ENCODE measurements around the gene SMIM35. TPM values are rescaled to one million over a fixed set of nuclear protein-coding genes. Genes with fewer than 3 reads are reported as not detected.
"Not testable (repeated sequence)": the region's sequence is repeated elsewhere in the genome, so short reads cannot be mapped to it uniquely, and the experiment has no call there.

SMIM35 gene
- polyA plus RNA-seq, 3 donors: 0.01 TPM; not detected in 2

DNA sequence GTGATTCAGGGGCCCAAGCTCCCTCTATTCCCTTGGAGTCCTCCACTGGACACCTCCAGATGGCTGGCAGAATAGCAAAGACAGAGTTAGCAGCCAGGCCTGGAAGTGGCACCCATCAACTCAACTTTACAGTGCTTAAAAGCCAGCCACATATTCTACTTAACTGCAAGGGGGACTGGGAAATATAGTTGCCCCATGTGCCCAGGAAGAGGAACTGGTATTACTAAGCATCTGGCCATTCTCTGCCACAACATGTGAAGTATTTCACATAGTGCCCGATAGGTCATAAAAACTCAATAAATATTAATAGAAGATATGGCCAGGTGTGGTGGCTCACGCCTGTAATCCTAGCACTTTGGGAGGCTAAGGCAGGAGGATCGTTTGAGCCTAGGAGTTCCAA lies 106.0 kb downstream of the SMIM35 start:
- WGBS, 3 donors: 60 to 77% (median 71%) methylated on average over 3 of the region's 3 CpGs
- no peak overlapping the region for H3K27ac ChIP-seq (ENCODE audit: low read depth, low read length)

DNA sequence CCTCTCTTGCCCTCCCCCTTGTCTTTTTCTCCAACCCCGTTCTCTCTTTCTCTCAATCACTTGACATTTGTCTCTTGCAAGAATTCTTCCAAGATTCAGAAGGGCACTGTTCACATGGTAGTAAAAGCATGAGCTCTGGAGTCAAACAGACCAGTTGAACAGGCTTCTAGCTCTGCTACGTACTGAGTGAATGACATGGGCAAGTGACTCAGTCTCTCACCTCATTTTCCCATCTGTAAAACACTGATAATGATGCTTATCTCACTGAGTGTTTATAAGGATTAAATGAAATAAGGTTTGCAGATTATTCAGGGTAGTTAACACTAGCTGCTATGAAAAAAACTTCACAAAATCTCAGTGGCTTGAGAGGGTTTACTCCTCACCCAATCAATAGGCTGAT lies 106.5 kb downstream of the SMIM35 start:
- WGBS, 3 donors: 18 to 41% (median 23%) methylated on average over 2 of the region's 2 CpGs
- H3K27ac ChIP-seq (ENCODE audit: low read depth, low read length): no peak overlapping the region

DNA sequence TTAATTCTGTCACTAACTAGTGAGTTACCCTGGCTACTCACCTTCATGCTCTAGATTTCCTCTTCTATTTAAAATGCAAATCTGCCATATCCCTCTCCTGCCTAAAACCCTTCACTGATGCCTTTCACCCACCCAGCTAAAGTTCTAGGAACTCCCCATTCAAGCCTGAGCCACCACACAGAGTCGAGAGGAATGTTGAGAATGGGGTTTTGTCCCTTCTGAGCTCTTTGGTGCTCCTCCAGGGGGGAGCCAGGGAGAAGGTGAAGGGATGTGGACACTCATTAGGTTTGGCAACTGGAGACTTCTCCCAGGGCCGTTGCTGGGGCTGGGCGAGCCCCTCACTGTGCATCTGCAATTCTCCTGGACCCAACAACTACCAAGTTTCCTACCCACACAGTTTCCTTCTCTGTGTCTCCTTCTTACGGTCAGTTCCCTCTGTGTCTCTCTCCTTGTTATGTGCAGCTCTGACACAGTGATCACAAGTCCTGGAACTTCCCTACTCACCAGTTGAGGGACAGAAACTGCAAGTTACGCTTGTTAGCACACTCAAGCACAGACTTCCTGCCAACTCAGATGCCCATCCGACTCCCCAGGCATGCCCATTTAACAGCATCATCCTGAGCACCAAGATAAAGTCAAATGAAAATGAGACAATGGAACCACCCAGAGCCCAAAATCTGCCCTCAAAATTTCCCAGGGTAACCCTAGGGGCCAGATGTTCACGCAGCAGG lies 107.1 kb downstream of the SMIM35 start:
- 44 to 79% (median 62%) methylated on average over 7 of the region's 7 CpGs for WGBS, 3 donors
- H3K27ac ChIP-seq (ENCODE audit: low read depth, low read length): no peak overlapping the region

DNA sequence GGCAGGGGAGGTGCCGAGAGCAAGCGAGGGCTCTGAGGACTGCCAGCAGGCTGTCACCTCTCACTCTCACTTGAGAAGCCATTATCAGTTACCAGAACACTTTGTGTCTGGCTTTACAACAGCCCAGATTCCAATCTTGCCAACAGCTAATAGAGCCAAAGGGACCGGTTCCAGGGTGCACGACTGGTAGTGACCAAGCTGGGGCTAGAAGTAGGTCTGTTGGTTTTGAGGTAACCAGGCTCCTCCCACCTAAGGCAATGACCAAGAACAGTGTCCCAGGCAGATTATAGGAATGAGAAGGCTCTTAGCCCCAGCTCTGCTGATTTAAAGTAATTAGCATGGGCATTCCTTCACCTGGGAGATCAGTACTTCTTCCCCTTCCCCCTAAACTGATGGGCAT lies 107.8 kb downstream of the SMIM35 start:
- WGBS, 3 donors: 77 to 89% (median 85%) methylated on average over 4 of the region's 4 CpGs
- H3K27ac ChIP-seq (ENCODE audit: low read depth, low read length): no peak overlapping the region

DNA sequence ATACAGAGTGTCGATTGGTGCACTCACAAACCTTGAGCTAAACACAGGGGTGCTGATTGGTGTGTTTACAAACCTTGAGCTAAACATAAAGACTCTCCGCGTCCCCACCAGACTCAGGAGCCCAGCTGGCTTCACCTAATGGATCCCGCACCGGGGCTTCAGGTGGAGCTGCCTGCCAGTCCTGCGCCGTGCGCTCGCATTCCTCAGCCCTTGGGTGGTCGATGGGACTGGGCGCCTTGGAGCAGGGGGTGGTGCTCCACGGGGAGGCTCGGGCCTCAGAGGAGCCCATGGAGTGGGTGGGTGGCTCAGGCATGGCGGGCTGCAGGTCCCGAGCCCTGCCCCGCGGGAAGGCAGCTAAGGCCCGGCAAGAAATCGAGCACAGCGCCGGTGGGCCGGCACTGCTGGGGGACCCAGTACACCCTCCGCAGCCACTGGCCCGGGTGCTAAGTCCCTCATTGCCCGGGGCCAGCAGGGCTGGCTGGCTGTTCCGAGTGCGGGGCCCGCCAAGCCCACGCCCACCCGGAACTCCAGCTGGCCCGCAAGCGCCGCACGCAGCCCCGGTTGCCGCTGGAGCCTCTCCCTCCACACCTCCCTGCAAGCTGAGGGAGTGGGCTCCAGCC lies 108.4 kb downstream of the SMIM35 start:
- not testable (repeated sequence) for H3K27ac ChIP-seq (ENCODE audit: low read depth, low read length)
- 90 to 98% (median 96%) methylated on average over 18 to 29 of the region's 36 CpGs for WGBS, 3 donors

DNA sequence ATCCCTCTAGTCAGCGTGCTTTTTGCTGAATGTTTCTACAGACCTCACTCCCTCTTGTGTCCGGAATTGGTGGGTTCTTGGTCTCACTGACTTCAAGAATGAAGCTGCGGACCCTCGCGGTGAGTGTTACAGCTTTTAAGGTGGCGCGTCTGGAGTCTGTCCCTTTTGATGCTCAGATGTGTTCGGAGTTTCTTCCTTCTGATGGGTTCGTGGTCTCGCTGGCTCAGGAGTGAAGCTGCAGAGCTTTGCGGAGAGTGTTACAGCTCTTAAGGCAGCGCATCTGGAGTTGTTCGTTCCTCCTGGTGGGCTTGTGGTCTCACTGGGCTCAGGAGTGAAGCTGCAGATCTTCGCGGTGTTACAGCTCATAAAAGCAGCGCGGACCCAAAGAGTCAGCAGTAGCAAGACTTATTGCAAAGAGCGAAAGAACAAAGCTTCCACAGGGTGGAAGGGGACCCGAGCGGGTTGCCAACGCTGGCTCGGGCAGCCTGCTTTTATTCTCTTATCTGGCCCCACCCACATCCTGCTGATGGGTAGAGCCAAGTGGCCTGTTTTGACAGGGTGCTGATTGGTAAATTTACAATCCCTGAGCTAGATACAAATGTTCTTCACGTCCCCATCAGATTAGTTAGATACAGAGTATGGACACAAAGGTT lies 109.0 kb downstream of the SMIM35 start:
- 80 to 86% (median 81%) methylated on average over 23 of the region's 23 CpGs for WGBS, 3 donors
- not testable (repeated sequence) for H3K27ac ChIP-seq (ENCODE audit: low read depth, low read length)

DNA sequence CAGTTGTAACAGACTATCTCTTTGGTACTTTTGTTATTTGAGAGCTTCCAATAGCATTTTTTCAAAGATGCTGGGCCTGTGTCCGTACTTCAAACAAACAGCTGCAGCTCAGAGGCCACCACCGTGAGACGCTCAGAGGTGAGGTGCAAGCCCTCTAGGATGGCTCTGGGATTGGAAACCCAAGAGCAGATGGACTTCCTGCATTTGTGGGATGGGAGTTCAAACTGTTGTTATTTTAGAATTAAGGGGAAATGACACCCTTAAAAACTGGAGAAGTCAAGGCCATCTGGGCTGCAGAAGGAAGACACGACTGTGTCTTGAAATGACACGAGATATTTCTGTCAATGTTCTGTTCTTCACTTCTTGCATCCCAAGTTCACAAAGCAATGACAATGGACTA lies 109.7 kb downstream of the SMIM35 start:
- 53 to 83% (median 54%) methylated on average over 5 of the region's 5 CpGs for WGBS, 3 donors
- no peak overlapping the region for H3K27ac ChIP-seq (ENCODE audit: low read depth, low read length)

DNA sequence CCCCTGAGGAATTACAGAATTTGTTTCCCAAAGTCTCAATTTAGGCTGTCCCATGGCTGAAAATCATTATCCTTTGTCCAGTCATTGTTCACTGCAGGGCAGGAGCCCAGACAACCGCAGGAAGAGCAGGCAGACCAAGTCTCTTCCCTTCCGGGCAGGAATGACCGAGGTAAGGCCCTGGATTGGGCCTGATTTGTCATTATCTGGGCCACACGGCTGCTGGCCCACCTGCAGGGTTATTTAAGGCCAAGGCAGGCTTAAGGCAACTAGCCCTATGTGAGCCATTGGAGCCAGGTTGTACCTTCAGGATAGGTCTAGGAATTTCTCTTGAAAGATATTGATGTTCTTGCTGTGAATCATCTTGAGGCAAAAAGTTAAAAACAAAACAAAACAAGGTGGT lies 110.3 kb downstream of the SMIM35 start:
- 75 to 86% (median 77%) methylated on average over 4 of the region's 4 CpGs for WGBS, 3 donors
- H3K27ac ChIP-seq (ENCODE audit: low read depth, low read length): no peak overlapping the region

DNA sequence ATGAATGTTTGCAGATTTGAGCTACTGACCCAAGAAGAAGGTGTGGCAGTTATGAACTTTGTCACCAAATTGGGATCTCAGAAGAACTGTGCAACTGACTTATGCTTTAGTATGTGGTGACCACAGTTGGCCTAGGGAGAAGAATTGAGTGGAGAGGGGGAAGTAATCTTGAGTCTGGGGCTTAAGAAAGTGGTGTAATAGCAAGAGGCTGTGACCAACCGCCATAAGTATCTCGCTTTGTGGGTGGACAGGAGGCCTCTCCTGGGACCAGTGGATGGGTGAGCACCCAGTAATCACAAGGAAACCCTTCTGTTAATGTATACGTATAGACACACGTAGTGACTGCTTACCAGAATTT lies 113.3 kb downstream of the SMIM35 start:
- WGBS, 3 donors: 60 to 97% (median 75%) methylated on average over 4 of the region's 4 CpGs
- no peak overlapping the region for H3K27ac ChIP-seq (ENCODE audit: low read depth, low read length)

DNA sequence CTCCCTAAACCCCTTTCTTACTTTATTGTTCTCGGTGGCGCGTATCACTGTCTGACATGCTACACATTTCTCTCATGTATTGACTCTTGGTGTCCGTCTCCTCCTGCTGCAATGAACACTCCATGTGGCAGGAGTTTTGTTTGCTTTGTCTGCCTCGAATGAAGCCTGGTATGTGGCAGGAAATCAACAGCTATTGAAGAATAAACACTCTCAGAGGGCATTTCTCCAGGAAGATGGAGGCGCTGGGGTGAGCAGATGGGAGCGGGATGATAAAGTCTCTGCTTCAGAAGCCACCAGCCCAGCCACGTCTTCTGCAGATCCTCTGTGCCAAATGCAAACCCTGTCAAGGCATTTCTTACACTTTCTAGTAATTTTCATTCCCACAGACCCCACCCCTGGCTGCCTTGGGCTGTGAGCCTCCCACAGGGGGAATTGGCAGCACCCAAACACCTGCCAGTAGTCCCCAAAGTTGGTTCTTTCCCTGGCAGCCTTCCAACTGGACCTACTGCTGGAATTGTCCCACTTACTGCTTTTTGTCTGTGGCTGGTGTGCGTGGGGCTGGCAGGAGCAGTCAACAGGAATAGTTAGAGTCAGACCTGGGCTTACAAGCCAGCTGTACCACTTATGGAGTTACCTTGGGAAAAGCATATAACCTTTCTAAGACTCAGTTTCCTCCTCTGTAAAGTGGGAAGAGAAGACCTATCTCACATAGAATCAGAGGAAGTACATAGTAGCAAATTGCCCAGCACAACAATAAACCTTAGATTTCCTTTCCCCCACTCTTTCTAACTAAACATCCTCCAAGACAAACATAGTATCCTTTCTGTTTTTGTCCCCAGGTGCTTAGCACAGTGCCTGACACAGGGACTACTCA lies 113.9 kb downstream of the SMIM35 start:
- H3K27ac ChIP-seq (ENCODE audit: low read depth, low read length): no peak overlapping the region
- 19 to 69% (median 64%) methylated on average over 7 to 9 of the region's 9 CpGs for WGBS, 3 donors

DNA sequence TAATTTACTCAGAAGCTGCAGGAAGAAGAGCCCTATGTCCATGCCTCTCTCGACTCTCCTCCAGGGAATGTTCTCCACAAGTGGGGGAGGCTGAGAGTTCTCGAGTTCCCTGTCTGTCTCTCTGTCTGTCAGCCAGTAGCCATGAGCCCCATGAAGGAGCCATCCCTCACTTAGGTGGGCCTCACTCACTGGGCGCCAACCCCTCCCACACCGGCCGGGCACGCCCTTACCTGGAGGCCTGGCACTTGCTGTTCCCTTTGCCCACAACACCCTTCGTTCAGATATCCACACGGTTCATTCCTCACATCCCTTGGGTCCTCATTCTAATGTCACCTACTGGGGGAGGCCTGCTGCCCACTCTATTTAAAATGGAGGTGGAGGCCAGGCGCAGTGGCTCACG lies 114.7 kb downstream of the SMIM35 start:
- H3K27ac ChIP-seq (ENCODE audit: low read depth, low read length): no peak overlapping the region
- WGBS, 3 donors: 92 to 95% (median 92%) methylated on average over 10 of the region's 10 CpGs

DNA sequence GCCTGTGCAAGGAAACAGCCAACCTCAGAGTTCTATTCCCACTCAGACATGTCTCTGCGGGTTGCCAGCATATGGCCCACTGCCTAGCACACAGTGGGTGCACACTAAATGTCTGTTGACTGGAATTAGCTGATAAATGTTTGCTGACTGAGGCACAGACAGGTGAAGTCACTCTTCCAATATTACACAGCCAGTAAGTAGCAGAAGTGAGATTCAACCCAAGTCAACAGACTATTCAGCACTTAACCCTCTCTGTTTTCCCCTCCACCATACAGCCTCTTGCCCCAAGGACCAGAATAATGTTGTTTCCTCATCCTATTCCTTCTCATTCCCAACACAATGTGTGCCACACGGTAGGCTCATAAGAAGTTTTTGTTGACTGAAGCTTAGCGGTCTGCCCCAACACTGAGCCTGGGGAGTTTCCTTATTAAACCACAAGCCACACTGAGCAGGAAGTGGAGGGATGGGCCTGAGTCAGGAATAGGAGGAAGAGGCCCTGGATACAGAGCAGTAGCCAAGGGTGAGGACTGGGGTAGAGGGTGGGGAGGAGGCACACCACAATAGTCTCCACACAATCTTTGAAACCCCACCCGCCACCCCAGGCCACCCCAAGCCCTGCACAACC lies 116.3 kb downstream of the SMIM35 start:
- no peak overlapping the region for H3K27ac ChIP-seq (ENCODE audit: low read depth, low read length)
- 45 to 83% (median 59%) methylated on average over 4 of the region's 4 CpGs for WGBS, 3 donors

DNA sequence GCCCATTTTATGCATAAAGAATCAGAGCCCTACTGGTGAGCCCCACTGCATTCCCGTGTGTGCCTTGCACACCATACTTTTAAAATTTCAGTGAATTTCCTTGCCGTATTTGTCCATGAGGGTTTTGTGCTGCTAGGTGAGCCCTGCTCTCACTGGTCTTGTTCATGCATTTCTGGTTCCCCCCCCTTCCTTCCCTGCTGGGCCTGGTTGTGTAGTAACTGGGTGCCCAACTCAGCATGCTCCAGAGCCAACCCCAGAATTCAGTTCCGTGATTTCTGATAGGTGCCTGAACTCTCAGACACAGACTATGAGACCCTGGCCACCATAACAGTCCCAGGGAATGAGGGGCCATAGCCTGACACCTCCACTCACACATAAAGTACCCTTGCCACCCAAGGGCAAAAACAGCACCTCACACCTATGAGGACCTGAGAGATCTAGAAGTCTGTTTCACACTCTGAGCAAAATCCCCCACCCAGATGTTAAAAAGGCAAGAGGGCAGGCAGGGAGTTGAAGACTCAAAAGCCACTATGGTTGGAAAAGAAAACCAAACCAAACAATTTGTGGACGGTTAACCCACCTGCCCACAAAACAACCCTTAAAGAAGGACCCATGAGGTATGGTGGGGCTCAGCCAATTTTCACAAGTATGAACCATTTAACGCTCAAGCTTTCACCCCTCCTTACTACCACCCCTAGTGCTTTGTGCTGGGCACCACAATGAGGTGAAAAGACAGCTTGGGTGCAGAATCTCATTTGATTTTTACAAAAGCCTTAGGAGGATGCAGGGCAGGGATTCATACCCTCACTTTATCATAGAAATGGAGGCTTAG lies 117.4 kb downstream of the SMIM35 start:
- 90 to 95% (median 94%) methylated on average over 5 of the region's 5 CpGs for WGBS, 3 donors
- no peak overlapping the region for H3K27ac ChIP-seq (ENCODE audit: low read depth, low read length)

DNA sequence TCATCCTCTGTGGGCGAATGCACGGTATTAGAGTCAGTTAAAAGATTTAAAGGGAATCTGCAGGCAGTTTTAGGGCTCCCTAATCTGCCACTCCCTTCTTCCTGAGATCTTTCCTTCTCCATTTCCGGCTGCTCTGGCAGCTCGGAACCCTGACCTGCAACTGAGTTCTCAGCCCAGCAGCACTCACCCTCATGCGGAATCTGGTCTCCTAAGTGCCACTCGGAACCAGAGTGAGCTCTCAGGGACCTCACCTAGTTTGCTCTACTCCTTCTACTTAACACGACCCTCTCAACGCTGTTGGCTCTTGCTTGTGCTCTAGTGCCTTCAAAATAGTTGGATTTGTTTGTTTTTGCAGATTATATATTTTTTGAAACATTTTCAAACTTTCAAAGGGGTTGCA lies 119.9 kb downstream of the SMIM35 start:
- H3K27ac ChIP-seq (ENCODE audit: low read depth, low read length): no peak overlapping the region
- 75 to 79% (median 78%) methylated on average over 8 of the region's 8 CpGs for WGBS, 3 donors

DNA sequence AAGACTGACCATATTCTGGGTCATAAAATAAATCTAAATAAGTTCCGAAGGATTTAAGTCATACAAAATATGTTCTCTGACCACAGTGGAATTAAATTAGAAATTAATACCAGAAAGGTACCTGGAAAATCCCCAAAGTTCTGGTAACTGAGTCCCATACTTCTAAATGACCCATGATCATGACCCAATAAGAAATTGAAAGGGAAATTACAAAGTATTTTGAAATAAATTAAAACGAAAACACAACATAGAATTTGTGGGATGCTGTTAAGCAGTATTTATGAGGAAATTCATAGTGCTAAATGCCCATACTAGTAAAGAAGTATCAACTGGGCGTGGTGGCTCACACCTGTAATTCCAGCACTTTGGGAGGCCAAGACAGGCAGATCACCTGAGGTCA lies 123.9 kb downstream of the SMIM35 start:
- H3K27ac ChIP-seq (ENCODE audit: low read depth, low read length): no peak overlapping the region
- 92% methylated on average over 3 of the region's 3 CpGs for WGBS, 3 donors

DNA sequence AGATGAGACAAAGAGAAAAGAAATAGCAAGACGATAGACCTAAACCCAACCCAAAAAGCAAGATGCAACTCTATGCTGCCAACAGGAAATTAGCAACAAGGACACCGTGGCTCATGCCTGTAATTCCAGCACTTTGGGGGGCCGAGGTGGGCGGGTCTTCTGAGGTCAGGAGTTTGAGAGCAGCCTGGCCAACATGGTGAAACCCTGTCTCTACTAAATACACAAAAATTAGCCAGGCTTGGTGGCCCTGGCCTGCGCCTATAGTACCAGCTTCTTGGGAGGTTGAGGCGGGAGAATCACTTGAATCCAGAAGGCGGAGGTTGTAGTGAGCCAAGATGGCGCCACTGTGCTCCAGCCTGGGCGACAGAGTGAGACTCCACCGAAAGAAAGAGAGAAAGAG lies 124.9 kb downstream of the SMIM35 start:
- 84 to 90% (median 86%) methylated on average over 10 of the region's 10 CpGs for WGBS, 3 donors

DNA sequence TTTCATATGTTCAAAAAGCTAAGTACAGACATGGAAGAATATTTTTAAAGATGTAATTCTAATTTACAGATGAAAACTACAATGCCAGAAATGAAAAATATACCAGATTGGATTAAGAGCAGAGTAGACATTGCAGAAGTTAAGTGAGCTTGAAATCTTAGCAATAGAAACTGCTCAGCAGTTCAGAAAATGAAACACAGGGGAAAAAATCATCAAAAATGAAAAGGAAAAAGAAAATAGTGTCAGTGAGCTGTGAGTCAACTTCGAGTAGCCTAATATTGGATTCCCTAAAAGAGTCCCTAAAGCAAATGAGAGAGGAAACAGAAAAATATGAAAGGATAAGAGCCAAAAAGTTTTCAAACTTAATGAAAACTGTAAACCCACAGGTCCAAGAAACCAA lies 126.4 kb downstream of the SMIM35 start:
- 71 to 80% (median 77%) methylated on average over 1 of the region's 1 CpG for WGBS, 3 donors

More for the DNA sequence above, 124.9 kb downstream of the SMIM35 start:
- H3K27ac ChIP-seq (ENCODE audit: low read depth, low read length): no peak overlapping the region

More for the DNA sequence above, 126.4 kb downstream of the SMIM35 start:
- H3K27ac ChIP-seq (ENCODE audit: low read depth, low read length): no peak overlapping the region
